Left lung (tissue), 10 donors: ENCODE measurements around the gene SCG3. TPM values are rescaled to one million over a fixed set of nuclear protein-coding genes. Genes with fewer than 3 reads are reported as not detected.

Experiments used
- ATAC-seq: fragments of 200-7000 bp; cut with Tn5 transposase; one replicate; pipeline ENCODE4 v1.9.1; 2020; ENCODE audit warnings: moderate library complexity
- DNase-seq, 4 donors: peaks; one replicate each; pipeline ENCODE4 v3.0.0-alpha.2; 2013 to 2020
- H3K27ac ChIP-seq, 2 donors: fragments of 200-600 bp; sonication (generic) in 1 of 2; one replicate each; pipeline versions ENCODE4 v1.5.0 to v1.8.0; 2020 to 2021
- H3K27me3 ChIP-seq, 2 donors: fragments of 200-600 bp; sonication (generic) in 1 of 2; one replicate each; pipeline versions ENCODE4 v1.5.0 to v1.8.0; 2020 to 2021
- H3K36me3 ChIP-seq, 2 donors: fragments of 200-600 bp; sonication (generic) in 1 of 2; one replicate each; pipeline versions ENCODE4 v1.5.0 to v1.8.0; 2020 to 2021
- H3K4me1 ChIP-seq, 2 donors: fragments of 200-600 bp; one replicate each; pipeline ENCODE4 v1.8.0; 2021
- H3K4me3 ChIP-seq, 2 donors: fragments of 200-600 bp; sonication (generic) in 1 of 2; one replicate each; pipeline versions ENCODE4 v1.5.0 to v1.8.0; 2020 to 2021; ENCODE audit warnings: mild to moderate bottlenecking in 1 of 2
- H3K9me3 ChIP-seq, 2 donors: fragments of 200-600 bp; sonication (generic) in 1 of 2; one replicate each; pipeline versions ENCODE4 v1.5.0 to v1.8.0; 2020 to 2021
- CTCF ChIP-seq, 2 donors: fragments of 200-600 bp; sonication (generic) in 1 of 2; IDR thresholded peaks; one replicate each; pipeline versions ENCODE4 v1.5.0 to v1.8.0; 2021; ENCODE audit warnings: antibody characterized with exemption in 2 of 2
- intact Hi-C, 2 donors: fragments of 100-400 bp; cut with DNase I; formaldehyde crosslinking; loops; one replicate each; pipeline versions ENCODE4 v1.11.2 to v1.14.2; 2022
- polyA plus RNA-seq, 6 donors: library from polyadenylated mRNA; unstranded; fragments of 120-200 nt; gene quantifications; one replicate each; pipeline ENCODE4 v1.2.1, GENCODE V29; 2013; ENCODE audit not compliant: insufficient read length in 6 of 6
- total RNA-seq, 2 donors: library from RNA; stranded (reverse); fragmentation: NEBNext Ultra II Directional; extraction: Animal tissue kit (Norgen Biotek cat#: 25700); gene quantifications; one replicate each; pipeline ENCODE4 v1.2.1, GENCODE V29; 2021
- donor health status: DM: no; HTN: yes; CAD: no.
- donor health status: DM: no; HTN: no; CAD: no.

The SCG3 gene
- total and polyA plus RNA-seq, 8 donors: 0.12 to 2.2 (median 1.2) TPM; not detected in 1

- H3K27me3 ChIP-seq: peaks cover 0 to 12% of the 10 kb centered on the region in 2 donors
- ATAC-seq (no peak), DNase-seq (no peak)
- TF ChIP-seq CTCF (IDR thresholded peaks at IDR 0.05): no peak
- peak overlapping the region in 1 of 2 donors; percentile 65 for H3K27ac ChIP-seq
- H3K4me3 ChIP-seq: no peak overlapping the region
- H3K36me3 ChIP-seq: no peaks in the 10 kb centered on the region
- H3K9me3 ChIP-seq: no peaks in the 10 kb centered on the region
- H3K4me1 ChIP-seq: peaks cover 10 to 75% of the 10 kb centered on the region in 2 donors
- intact Hi-C loops: no loop called here
Observed at GRCh38 chr15:51755790-51756189, 74.5 kb downstream of the SCG3 start.

- Histone ChIP-seq H3K36me3 (no peaks in the 10 kb centered on the region), H3K9me3 (no peaks in the 10 kb centered on the region), H3K4me3 (no peak overlapping the region), H3K27me3 (peaks cover 0 to 5% of the 10 kb centered on the region in 2 donors), H3K27ac (peak overlapping the region in 1 of 2 donors; percentile 65), H3K4me1 (peaks cover 10 to 69% of the 10 kb centered on the region in 2 donors)
- DNase-seq (no peak), ATAC-seq (no peak)
- no peak for TF ChIP-seq CTCF (IDR thresholded peaks at IDR 0.05)
- intact Hi-C loops: no loop called here
Observed at GRCh38 chr15:51756482-51756881, 75.2 kb downstream of the SCG3 start.

- H3K27me3 ChIP-seq: no peaks in the 10 kb centered on the region
- H3K4me3 ChIP-seq: no peak overlapping the region
- H3K9me3 ChIP-seq: no peaks in the 10 kb centered on the region
- H3K36me3 ChIP-seq: no peaks in the 10 kb centered on the region
- peaks cover 7 to 63% of the 10 kb centered on the region in 2 donors for H3K4me1 ChIP-seq
- TF ChIP-seq CTCF (IDR thresholded peaks at IDR 0.05): no peak
- H3K27ac ChIP-seq: no peak overlapping the region
- ATAC-seq (no peak), DNase-seq (no peak)
- intact Hi-C loops: no loop called here
Observed at GRCh38 chr15:51757450-51757849, 76.1 kb downstream of the SCG3 start.

GRCh38 chr15:51758645-51759044 lies 77.3 kb downstream of the SCG3 start:
- DNase-seq: peak in 1 of 4 donors; percentile 41
- no peaks in the 10 kb centered on the region for H3K27me3 ChIP-seq
- no peak overlapping the region for H3K4me3 ChIP-seq
- no peak for TF ChIP-seq CTCF (IDR thresholded peaks at IDR 0.05)
- H3K4me1 ChIP-seq: peaks cover 7 to 51% of the 10 kb centered on the region in 2 donors
- intact Hi-C loops: no loop called here
- no peaks in the 10 kb centered on the region for H3K36me3 ChIP-seq
- H3K27ac ChIP-seq: no peak overlapping the region
- H3K9me3 ChIP-seq: no peaks in the 10 kb centered on the region
- ATAC-seq: peak; percentile 41

- TF ChIP-seq CTCF (IDR thresholded peaks at IDR 0.05): no peak
- no peaks in the 10 kb centered on the region for H3K27me3 ChIP-seq
- H3K4me3 ChIP-seq: no peak overlapping the region
- H3K36me3 ChIP-seq: no peaks in the 10 kb centered on the region
- peak in 3 of 4 donors; percentile 67 to 86 (median 76) for DNase-seq
- peak; percentile 91 for ATAC-seq
- intact Hi-C loops: no loop called here
- H3K4me1 ChIP-seq: peaks cover 7 to 44% of the 10 kb centered on the region in 2 donors
- H3K27ac ChIP-seq: no peak overlapping the region
- no peaks in the 10 kb centered on the region for H3K9me3 ChIP-seq
Observed at GRCh38 chr15:51759557-51760070, 78.3 kb downstream of the SCG3 start.
